ENCODE results near the gene AFF4.

Gene AFF4

GRCh38 chr5:132889501-132889900 is 73.9 kb downstream of the AFF4 start:
- TF ChIP-seq TAF1 (IDR thresholded peaks at IDR 0.05; ENCODE audit: borderline replicate concordance, insufficient read depth, low read length), result no peak
- TF ChIP-seq SIN3A (IDR thresholded peaks at IDR 0.05; ENCODE audit: borderline replicate concordance, insufficient read depth, low read length), result no peak
- no peak for TF ChIP-seq REST (IDR thresholded peaks at IDR 0.05; ENCODE audit: insufficient read depth in 1 of 2, low read depth in 2 of 2, low read length in 2 of 2)
- TF ChIP-seq FOXP2 (optimal IDR thresholded peaks at IDR 0.05; ENCODE audit: borderline replicate concordance, extremely low read depth, extremely low read length, insufficient read depth), result no peak
- no peak for TF ChIP-seq POLR2AphosphoS5 (IDR thresholded peaks at IDR 0.05; ENCODE audit: low read depth, low read length)

GRCh38 chr5:132887283-132887682 is 76.2 kb downstream of the AFF4 start:
- no peak for TF ChIP-seq TAF1 (IDR thresholded peaks at IDR 0.05; ENCODE audit: borderline replicate concordance, insufficient read depth, low read length)

GRCh38 chr5:132886064-132886823 is 77.2 kb downstream of the AFF4 start:
- TF ChIP-seq REST (IDR thresholded peaks at IDR 0.05; ENCODE audit: insufficient read depth in 1 of 2, low read depth in 2 of 2, low read length in 2 of 2) (no peak), SIN3A (IDR thresholded peaks at IDR 0.05; ENCODE audit: borderline replicate concordance, insufficient read depth, low read length) (no peak)

- no peak for TF ChIP-seq SIN3A (IDR thresholded peaks at IDR 0.05; ENCODE audit: borderline replicate concordance, insufficient read depth, low read length)
- TF ChIP-seq TAF1 (IDR thresholded peaks at IDR 0.05; ENCODE audit: borderline replicate concordance, insufficient read depth, low read length), result no peak
- no peak for TF ChIP-seq FOXP2 (optimal IDR thresholded peaks at IDR 0.05; ENCODE audit: borderline replicate concordance, extremely low read depth, extremely low read length, insufficient read depth)
- no peak for TF ChIP-seq REST (IDR thresholded peaks at IDR 0.05; ENCODE audit: insufficient read depth in 1 of 2, low read depth in 2 of 2, low read length in 2 of 2)
- TF ChIP-seq POLR2AphosphoS5 (IDR thresholded peaks at IDR 0.05; ENCODE audit: low read depth, low read length), result no peak
Observed at GRCh38 chr5:132884548-132884947, 78.9 kb downstream of the AFF4 start.

DNA sequence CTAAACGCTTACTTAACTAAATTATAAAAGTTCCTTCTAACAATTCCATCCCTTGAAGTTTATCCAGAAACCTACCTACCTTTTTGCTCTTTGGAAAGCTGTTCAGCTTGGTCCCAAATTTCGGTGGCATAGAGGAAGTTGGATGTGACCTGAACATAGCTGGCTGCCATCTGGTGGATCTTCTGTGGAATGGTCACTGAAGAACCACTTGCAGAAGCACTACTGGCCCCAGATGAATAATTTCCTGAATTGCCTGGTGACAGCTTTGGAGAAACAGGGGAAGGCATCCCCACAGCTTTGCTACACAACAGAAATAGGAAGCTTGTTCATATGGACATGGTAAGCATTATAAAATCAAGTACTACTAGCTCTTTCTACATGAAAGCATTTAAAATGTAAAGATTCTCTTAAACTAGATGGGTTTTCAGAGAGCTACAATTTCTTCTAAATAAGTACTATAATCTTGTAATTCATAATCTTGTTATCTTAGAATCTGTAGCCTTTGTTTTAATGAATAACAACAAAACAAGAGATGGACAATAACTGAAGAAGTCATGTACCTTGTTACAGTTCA is 80.1 kb downstream of the AFF4 start:
- TF ChIP-seq SIN3A (IDR thresholded peaks at IDR 0.05; ENCODE audit: borderline replicate concordance, insufficient read depth, low read length) (no peak), POLR2AphosphoS5 (IDR thresholded peaks at IDR 0.05; ENCODE audit: low read depth, low read length) (no peak), REST (IDR thresholded peaks at IDR 0.05; ENCODE audit: insufficient read depth in 1 of 2, low read depth in 2 of 2, low read length in 2 of 2) (no peak; a peak in 1 of 4 replicates), TAF1 (IDR thresholded peaks at IDR 0.05; ENCODE audit: borderline replicate concordance, insufficient read depth, low read length) (no peak), FOXP2 (optimal IDR thresholded peaks at IDR 0.05; ENCODE audit: borderline replicate concordance, extremely low read depth, extremely low read length, insufficient read depth) (no peak)

Measured in PFSK-1 (cell line).